Gastroesophageal sphincter (tissue), 4 donors: Measurements from ENCODE around the gene TNFAIP2. TPM values are rescaled to one million over a fixed set of nuclear protein-coding genes. Genes with fewer than 3 reads are reported as not detected.
"Not testable (repeated sequence)": the region's sequence is repeated elsewhere in the genome, so short reads cannot be mapped to it uniquely, and the experiment has no call there.

ENCODE experiments used
- ATAC-seq: fragments of 150-250 bp; one replicate; pipeline ENCODE4 v1.9.1; 2016; ENCODE audit warnings: mild to moderate bottlenecking, moderate library complexity
- H3K27ac ChIP-seq, 4 donors: fragments of 200-600 bp; sonication (generic) in 3 of 4; 1 replicate in 3 of 4; 2 replicates in 1 of 4; pipeline ENCODE4 v1.5.1; 2016 to 2019
- H3K27me3 ChIP-seq: fragments of 200-600 bp; sonication (generic); one replicate; pipeline ENCODE4 v1.5.1; 2019
- H3K36me3 ChIP-seq, 2 donors: fragments of 200-600 bp; sonication (generic); one replicate each; pipeline ENCODE4 v1.5.1; 2019; ENCODE audit warnings: control low read depth in 1 of 2
- H3K4me1 ChIP-seq, 3 donors: fragments of 200-600 bp; sonication (generic); 1 replicate in 2 of 3; 2 replicates in 1 of 3; pipeline ENCODE4 v1.5.1; 2016 to 2019; ENCODE audit warnings: control low read depth in 2 of 3
- H3K4me3 ChIP-seq, 2 donors: fragments of 200-600 bp; sonication (generic); one replicate each; pipeline ENCODE4 v1.5.1; 2019; ENCODE audit warnings: mild to moderate bottlenecking in 1 of 2, moderate library complexity in 1 of 2
- H3K9me3 ChIP-seq, 3 donors: fragments of 200-600 bp; sonication (generic); one replicate each; pipeline ENCODE4 v1.5.1; 2017 to 2019; ENCODE audit warnings: control low read depth in 2 of 3
- CTCF ChIP-seq, 4 experiments: fragments of 200-600 bp in 2 of 4; fragments of 450-650 bp in 2 of 4; sonication (generic) in 1 of 4; IDR thresholded peaks; one replicate each; pipeline ENCODE4 v1.5.1; 2017 to 2019; ENCODE audit warnings: antibody characterized with exemption in 4 of 4, mild to moderate bottlenecking in 2 of 4, moderate library complexity in 2 of 4
- EP300 ChIP-seq: sonication (generic); formaldehyde crosslinking; IDR thresholded peaks from one replicate; pipeline ENCODE4 v1.6.1; 2017; ENCODE audit warnings: antibody characterized with exemption, mild to moderate bottlenecking
- POLR2A ChIP-seq, 2 donors: fragments of 450-650 bp; IDR thresholded peaks; one replicate each; pipeline ENCODE4 v1.6.1; 2017; ENCODE audit warnings: antibody characterized with exemption in 2 of 2, mild to moderate bottlenecking in 2 of 2, moderate library complexity in 1 of 2
- POLR2AphosphoS5 ChIP-seq: sonication (generic); formaldehyde crosslinking; IDR thresholded peaks from one replicate; pipeline ENCODE4 v1.6.1; 2017; ENCODE audit warnings: antibody characterized with exemption
- WGBS, 2 donors: methylation state at CpG; one replicate each; pipeline ENCODE4 v1.1.5; 2018; ENCODE audit warnings: low coverage in 1 of 2; 5-methylcytosine and 5-hydroxymethylcytosine counted together
- total RNA-seq, 4 donors: library from RNA; depleted of rRNA; stranded (reverse); fragments of >200 nt; gene quantifications; one replicate each; pipeline ENCODE4 v1.1.0, GENCODE V29; 2016

The TNFAIP2 gene
- total RNA-seq, 4 donors from 2014 or later, result 51.6 to 61.9 (median 59.1) TPM

- no peaks in the 10 kb centered on the region for H3K36me3 ChIP-seq
- peaks cover 0 to 30% (median 0%) of the 10 kb centered on the region in 3 donors for H3K9me3 ChIP-seq
- no peaks in the 10 kb centered on the region for H3K4me1 ChIP-seq
- ATAC-seq, result no peak
- 92 to 93% methylated on average over 3 to 5 of the region's 6 CpGs for WGBS, 2 donors
- H3K27ac ChIP-seq, result no peak overlapping the region
- no peak for TF ChIP-seq CTCF (IDR thresholded peaks at IDR 0.05)
- TF ChIP-seq POLR2AphosphoS5, result no peak
- no peak for TF ChIP-seq POLR2A (IDR thresholded peaks at IDR 0.05)
- TF ChIP-seq EP300, result no peak
- H3K27me3 ChIP-seq, result peaks cover 9% of the 10 kb centered on the region
- H3K4me3 ChIP-seq, result no peak overlapping the region
These were observed 46.7 kb downstream of the TNFAIP2 start for GRCh38 chr14:103169954-103170353.

GRCh38 chr14:103171206-103171605, 47.9 kb downstream of the TNFAIP2 start:
- not testable (repeated sequence) for H3K4me1 ChIP-seq, H3K27ac ChIP-seq, H3K4me3 ChIP-seq, H3K36me3 ChIP-seq, ATAC-seq, H3K27me3 ChIP-seq
- WGBS, 2 donors, result 56 to 73% methylated on average over 2 of the region's 2 CpGs
- H3K9me3 ChIP-seq, result peaks cover 0 to 39% (median 0%) of the 10 kb centered on the region in 3 donors

GRCh38 chr14:103172921-103173320, 49.7 kb downstream of the TNFAIP2 start:
- Histone ChIP-seq H3K4me3 (no peak overlapping the region), H3K9me3 (peaks cover 0 to 39% (median 0%) of the 10 kb centered on the region in 3 donors), H3K36me3 (no peaks in the 10 kb centered on the region), H3K27me3 (peaks cover 8% of the 10 kb centered on the region), H3K4me1 (no peaks in the 10 kb centered on the region), H3K27ac (no peak overlapping the region)
- WGBS, 2 donors, result 52 to 71% methylated on average over 5 of the region's 5 CpGs
- no peak for ATAC-seq
- no peak for TF ChIP-seq EP300
- TF ChIP-seq POLR2AphosphoS5, result no peak
- no peak for TF ChIP-seq POLR2A (IDR thresholded peaks at IDR 0.05)
- no peak for TF ChIP-seq CTCF (IDR thresholded peaks at IDR 0.05)

GRCh38 chr14:103173887-103174286, 50.6 kb downstream of the TNFAIP2 start:
- H3K4me1 ChIP-seq, H3K27ac ChIP-seq, H3K4me3 ChIP-seq, H3K27me3 ChIP-seq, ATAC-seq, H3K36me3 ChIP-seq: not testable (repeated sequence)
- 44 to 58% methylated on average over 2 of the region's 2 CpGs for WGBS, 2 donors
- peaks cover 0 to 30% (median 0%) of the 10 kb centered on the region in 3 donors for H3K9me3 ChIP-seq

GRCh38 chr14:103176176-103176575, 52.9 kb downstream of the TNFAIP2 start:
- not testable (repeated sequence) for ATAC-seq, H3K4me1 ChIP-seq, H3K27ac ChIP-seq, H3K27me3 ChIP-seq, H3K36me3 ChIP-seq, H3K4me3 ChIP-seq
- WGBS, 2 donors, result no CpG with 5 or more reads among the region's 4 CpGs
- H3K9me3 ChIP-seq, result peaks cover 0 to 13% (median 0%) of the 10 kb centered on the region in 3 donors

GRCh38 chr14:103177376-103177775, 54.1 kb downstream of the TNFAIP2 start:
- no peak for TF ChIP-seq POLR2AphosphoS5
- no peak for TF ChIP-seq POLR2A (IDR thresholded peaks at IDR 0.05)
- TF ChIP-seq CTCF (IDR thresholded peaks at IDR 0.05), result no peak
- no peak for TF ChIP-seq EP300
- 89% methylated on average over 3 of the region's 7 CpGs; no CpG with 5 or more reads in 1 of the 2 donors for WGBS, 2 donors

GRCh38 chr14:103178521-103178920, 55.3 kb downstream of the TNFAIP2 start:
- H3K4me1 ChIP-seq, result no peaks in the 10 kb centered on the region
- H3K36me3 ChIP-seq, result no peaks in the 10 kb centered on the region

More at GRCh38 chr14:103177376-103177775, 54.1 kb downstream of the TNFAIP2 start:
- Histone ChIP-seq H3K36me3 (no peaks in the 10 kb centered on the region), H3K27ac (no peak overlapping the region), H3K4me3 (no peak overlapping the region), H3K9me3 (peaks cover 0 to 13% (median 0%) of the 10 kb centered on the region in 3 donors), H3K27me3 (no peaks in the 10 kb centered on the region), H3K4me1 (no peaks in the 10 kb centered on the region)
- ATAC-seq, result no peak

More at GRCh38 chr14:103178521-103178920, 55.3 kb downstream of the TNFAIP2 start:
- H3K9me3 ChIP-seq, result peaks cover 0 to 13% (median 0%) of the 10 kb centered on the region in 3 donors
- H3K27me3 ChIP-seq, result no peaks in the 10 kb centered on the region
- H3K4me3 ChIP-seq, result no peak overlapping the region
- 74 to 100% methylated on average over 1 to 3 of the region's 6 CpGs for WGBS, 2 donors
- TF ChIP-seq POLR2AphosphoS5 (no peak), EP300 (no peak), POLR2A (IDR thresholded peaks at IDR 0.05) (no peak), CTCF (IDR thresholded peaks at IDR 0.05) (no peak)
- ATAC-seq, result no peak
- no peak overlapping the region for H3K27ac ChIP-seq
